Kidney capillary endothelial cell (primary cell): ENCODE data around the gene TGFBI.

ENCODE experiments used
- DNase-seq: peaks from one replicate; pipeline ENCODE4 v3.0.0-alpha.2; 2018; ENCODE audit warnings: low spot score

TGFBI gene

GRCh38 chr5:136094189-136094912, 65.6 kb downstream of the TGFBI start:
- DNase-seq: no peak

DNA sequence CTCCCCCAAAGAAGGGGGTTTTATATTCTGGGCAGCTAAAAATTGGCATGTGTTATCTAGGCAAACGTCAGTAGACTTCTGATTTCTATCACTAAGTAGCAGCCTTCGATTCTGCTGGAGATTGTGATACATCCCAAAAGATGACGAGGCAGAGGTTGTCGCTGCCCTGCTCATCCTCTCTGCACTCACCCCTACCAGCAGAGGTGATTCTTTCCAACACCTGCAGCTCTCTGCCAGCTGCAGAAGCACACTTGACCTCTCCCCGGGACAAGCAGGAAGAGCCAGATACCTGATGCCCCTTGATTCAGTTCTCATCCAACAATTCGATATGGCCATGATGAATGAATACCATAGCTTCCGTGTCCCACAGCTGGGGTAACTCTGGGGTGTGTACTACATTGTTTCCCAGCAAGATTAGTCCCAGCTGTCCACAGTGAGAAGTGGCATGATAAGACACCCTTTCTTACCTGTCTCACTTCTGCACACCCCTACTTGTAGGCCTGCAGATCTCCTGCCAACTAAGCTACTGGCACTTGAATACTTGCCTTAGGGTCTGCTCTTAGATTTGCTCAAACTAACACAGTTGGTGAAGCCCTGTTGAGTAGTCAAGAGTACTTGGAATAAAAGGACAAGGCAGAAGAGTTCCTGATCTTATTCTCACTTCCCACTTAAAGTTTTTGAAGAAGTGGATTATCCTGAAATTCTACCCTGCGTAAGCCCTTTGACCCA, 66.3 kb downstream of the TGFBI start:
- no peak for DNase-seq

DNA sequence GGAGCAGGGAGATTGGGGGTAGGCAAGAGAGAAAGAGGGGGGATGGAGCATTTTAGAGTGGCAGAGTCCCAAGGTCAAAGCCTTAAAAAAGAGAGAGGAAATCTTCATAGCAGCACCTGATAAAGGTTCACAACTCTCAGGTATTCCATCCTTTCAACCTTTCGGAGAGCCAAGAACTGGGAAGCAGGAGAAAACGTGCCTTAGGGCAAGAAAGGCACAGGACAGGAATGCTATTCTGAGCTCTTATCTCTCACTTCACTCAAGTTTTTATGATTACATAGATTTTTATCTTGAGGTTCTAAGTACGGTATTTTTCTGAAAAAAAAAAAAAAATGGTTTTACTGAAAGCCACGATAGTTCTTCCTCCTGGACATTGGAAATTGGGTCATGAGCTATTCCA, 69.4 kb downstream of the TGFBI start:
- no peak for DNase-seq

GRCh38 chr5:136099870-136100269, 71.1 kb downstream of the TGFBI start:
- no peak for DNase-seq

GRCh38 chr5:136101884-136102283, 73.1 kb downstream of the TGFBI start:
- no peak for DNase-seq

DNA sequence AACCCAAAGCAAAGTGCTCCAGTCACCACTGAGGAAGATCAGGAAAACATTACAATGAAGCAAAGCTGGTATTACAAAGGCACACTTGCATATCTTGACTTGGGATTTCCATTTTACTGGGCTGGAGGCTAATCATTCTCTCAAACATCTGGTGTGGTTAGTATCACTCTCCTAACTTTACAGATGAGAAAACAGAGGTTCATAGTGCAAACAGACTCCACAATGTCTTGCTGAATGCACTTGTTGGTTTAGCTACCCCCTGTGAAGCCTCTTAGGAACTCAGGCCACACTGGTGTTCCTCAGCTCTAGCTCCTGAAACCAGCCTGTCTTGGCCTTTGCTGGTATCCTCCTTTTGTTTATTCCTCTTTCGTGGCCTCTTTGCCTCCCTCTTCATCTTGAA, 74.3 kb downstream of the TGFBI start:
- DNase-seq: no peak

GRCh38 chr5:136104306-136104965, 75.6 kb downstream of the TGFBI start:
- DNase-seq: no peak

DNA sequence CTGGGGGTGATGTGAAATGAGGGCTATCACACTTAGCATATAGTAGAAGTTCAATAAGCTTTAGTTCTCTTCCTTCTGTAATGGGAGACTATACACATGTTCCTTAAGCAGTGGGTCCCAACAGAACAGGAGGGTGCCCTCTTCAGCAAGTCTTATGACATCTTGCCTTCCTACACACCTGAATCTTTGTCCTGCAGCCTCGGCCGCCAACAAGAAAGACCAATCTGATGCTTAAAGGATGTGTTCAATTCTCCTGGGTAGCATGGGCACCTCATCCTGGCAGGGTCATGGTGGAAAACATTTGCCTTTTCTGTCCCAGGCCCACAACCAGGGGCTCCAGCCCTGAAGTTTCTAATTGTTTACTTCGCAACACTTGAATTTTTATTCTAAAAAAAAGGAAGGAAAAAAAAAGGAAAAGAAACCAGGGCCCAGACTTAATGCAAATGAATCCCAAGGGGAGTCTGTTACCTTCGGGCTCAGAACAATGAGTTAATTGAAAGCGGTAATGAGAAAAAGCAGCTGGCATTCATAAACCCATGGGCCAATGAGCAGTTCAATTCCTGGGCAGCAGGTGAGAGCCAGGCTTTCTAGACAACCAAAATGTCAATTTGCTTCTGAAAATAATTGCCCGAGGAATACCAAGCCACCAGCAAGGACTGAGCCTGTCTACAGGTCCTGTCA, 77.7 kb downstream of the TGFBI start:
- no peak for DNase-seq

DNA sequence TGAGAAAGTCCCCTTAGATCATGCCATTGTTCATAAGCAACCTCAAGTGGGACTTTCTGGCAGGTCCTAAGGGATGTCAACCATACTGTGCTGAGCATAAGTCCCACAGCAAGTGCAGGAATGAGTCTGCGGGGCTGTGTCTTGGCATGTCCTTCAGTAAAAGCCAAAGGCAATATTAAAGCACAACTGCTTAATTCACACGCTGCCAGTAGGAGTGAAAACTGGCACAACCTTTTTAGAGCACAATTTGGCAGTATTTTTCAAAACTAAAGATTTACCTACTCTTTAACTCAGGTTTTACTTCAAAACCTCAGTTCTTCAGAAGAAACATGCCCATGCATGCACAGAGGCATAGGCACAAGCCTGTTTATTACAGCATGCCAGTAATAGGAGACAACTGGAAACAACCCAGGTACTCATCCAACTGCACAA, 79.4 kb downstream of the TGFBI start:
- no peak for DNase-seq

DNA sequence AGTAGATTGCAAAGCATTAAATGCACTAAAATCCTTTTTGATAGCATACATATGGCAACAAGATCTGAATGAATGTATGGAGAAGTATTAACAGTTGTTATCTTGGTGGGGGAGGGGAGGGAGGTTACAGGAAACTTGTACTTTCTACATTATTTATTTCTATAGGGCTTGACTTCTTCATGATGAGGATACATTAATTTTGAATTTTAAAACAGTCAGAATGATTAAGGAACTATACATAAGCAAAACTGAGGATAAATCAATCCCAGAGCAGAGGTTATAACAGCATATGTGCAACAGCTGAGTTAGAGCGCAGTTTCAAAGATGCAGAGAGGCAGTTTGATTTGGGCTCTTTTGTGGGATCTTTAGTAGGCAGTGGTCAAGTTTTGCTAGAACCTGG, 80.0 kb downstream of the TGFBI start:
- no peak for DNase-seq

DNA sequence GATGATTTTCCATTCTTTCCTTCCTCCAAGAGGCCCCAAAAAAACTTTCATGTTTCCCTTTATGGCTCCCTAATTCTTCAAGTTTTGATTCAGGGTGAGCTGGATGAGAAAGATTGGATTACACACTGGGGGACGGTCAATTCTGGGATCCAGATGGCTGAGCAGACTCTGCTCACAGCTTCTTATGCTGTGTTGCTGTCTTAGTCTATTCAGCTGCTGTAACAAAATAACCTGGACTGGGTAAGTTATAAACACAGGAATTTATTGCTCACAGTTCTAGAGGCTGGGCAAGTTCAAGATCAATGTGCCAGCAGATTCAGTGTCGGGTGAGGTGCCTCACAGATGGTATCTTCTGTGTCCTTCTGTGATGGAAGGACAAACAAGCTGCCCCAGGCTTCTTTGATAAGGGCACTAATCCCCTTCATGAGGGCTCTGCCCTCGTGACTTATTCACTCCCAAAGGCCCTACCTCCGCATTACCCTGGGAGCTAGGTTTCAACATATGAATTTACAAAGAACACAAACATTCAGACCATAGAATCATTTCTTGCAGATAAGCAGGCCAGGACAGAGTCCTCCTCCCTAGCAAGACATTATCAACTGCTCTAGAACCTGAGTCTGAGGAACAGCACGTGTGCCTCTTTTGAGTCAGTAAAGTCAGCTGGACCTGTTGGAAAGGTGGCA, 80.8 kb downstream of the TGFBI start:
- no peak for DNase-seq
